ENCODE results near the gene COL8A1. TPM values are rescaled to one million over a fixed set of nuclear protein-coding genes. Genes with fewer than 3 reads are reported as not detected.

Gene COL8A1
- polyA plus RNA-seq, 1 donor, result 6.6 TPM

- no peaks in the 10 kb centered on the region for H3K4me1 ChIP-seq (ENCODE audit: control insufficient read depth, insufficient read depth, low read length)
- no peaks in the 10 kb centered on the region for H3K9me3 ChIP-seq (ENCODE audit: control insufficient read depth, low read depth, low read length)
- no peak for DNase-seq
Observed at GRCh38 chr3:99757966-99758365, 119.6 kb downstream of the COL8A1 start.

GRCh38 chr3:99758502-99759177 lies 120.2 kb downstream of the COL8A1 start:
- H3K36me3 ChIP-seq (ENCODE audit: control insufficient read depth, insufficient read depth, low read length), result no peaks in the 10 kb centered on the region
- no peak overlapping the region for H3K4me3 ChIP-seq (ENCODE audit: low read length)
- no peaks in the 10 kb centered on the region for H3K4me1 ChIP-seq (ENCODE audit: control insufficient read depth, insufficient read depth, low read length)
- peaks cover 3% of the 10 kb centered on the region for H3K27me3 ChIP-seq (ENCODE audit: control insufficient read depth, insufficient read depth, low read length)
- H3K27ac ChIP-seq (ENCODE audit: low read length), result no peak overlapping the region
- 100% methylated on average over 1 of the region's 3 CpGs for WGBS (ENCODE audit: insufficient coverage, low lambda C conversion rate)
- H3K9me3 ChIP-seq (ENCODE audit: control insufficient read depth, low read depth, low read length), result no peaks in the 10 kb centered on the region
- no peak for DNase-seq

More at GRCh38 chr3:99757966-99758365, 119.6 kb downstream of the COL8A1 start:
- H3K36me3 ChIP-seq (ENCODE audit: control insufficient read depth, insufficient read depth, low read length), result no peaks in the 10 kb centered on the region
- H3K27ac ChIP-seq (ENCODE audit: low read length), result no peak overlapping the region
- H3K27me3 ChIP-seq (ENCODE audit: control insufficient read depth, insufficient read depth, low read length), result peaks cover 3% of the 10 kb centered on the region
- no CpG with 5 or more reads among the region's 2 CpGs for WGBS (ENCODE audit: insufficient coverage, low lambda C conversion rate)
- no peak overlapping the region for H3K4me3 ChIP-seq (ENCODE audit: low read length)

GRCh38 chr3:99760031-99760430 lies 121.6 kb downstream of the COL8A1 start:
- no peak for DNase-seq
- no peaks in the 10 kb centered on the region for H3K36me3 ChIP-seq (ENCODE audit: control insufficient read depth, insufficient read depth, low read length)
- no peaks in the 10 kb centered on the region for H3K9me3 ChIP-seq (ENCODE audit: control insufficient read depth, low read depth, low read length)
- no peaks in the 10 kb centered on the region for H3K4me1 ChIP-seq (ENCODE audit: control insufficient read depth, insufficient read depth, low read length)
- H3K27me3 ChIP-seq (ENCODE audit: control insufficient read depth, insufficient read depth, low read length), result peaks cover 3% of the 10 kb centered on the region
- no peak overlapping the region for H3K27ac ChIP-seq (ENCODE audit: low read length)
- WGBS (ENCODE audit: insufficient coverage, low lambda C conversion rate), result no CpG with 5 or more reads among the region's 1 CpG
- no peak overlapping the region for H3K4me3 ChIP-seq (ENCODE audit: low read length)

- DNase-seq, result no peak
- WGBS (ENCODE audit: insufficient coverage, low lambda C conversion rate), result no CpG with 5 or more reads among the region's 2 CpGs
- no peaks in the 10 kb centered on the region for H3K4me1 ChIP-seq (ENCODE audit: control insufficient read depth, insufficient read depth, low read length)
Observed at GRCh38 chr3:99760629-99761028, 122.2 kb downstream of the COL8A1 start.

GRCh38 chr3:99761415-99762165 lies 123.2 kb downstream of the COL8A1 start:
- Histone ChIP-seq H3K36me3 (ENCODE audit: control insufficient read depth, insufficient read depth, low read length) (no peaks in the 10 kb centered on the region), H3K4me1 (ENCODE audit: control insufficient read depth, insufficient read depth, low read length) (no peaks in the 10 kb centered on the region), H3K27ac (ENCODE audit: low read length) (no peak overlapping the region), H3K9me3 (ENCODE audit: control insufficient read depth, low read depth, low read length) (no peaks in the 10 kb centered on the region), H3K4me3 (ENCODE audit: low read length) (no peak overlapping the region), H3K27me3 (ENCODE audit: control insufficient read depth, insufficient read depth, low read length) (peaks cover under 1% of the 10 kb centered on the region)
- no peak for DNase-seq
- 50% methylated on average over 2 of the region's 8 CpGs for WGBS (ENCODE audit: insufficient coverage, low lambda C conversion rate)

More at GRCh38 chr3:99760629-99761028, 122.2 kb downstream of the COL8A1 start:
- peaks cover 3% of the 10 kb centered on the region for H3K27me3 ChIP-seq (ENCODE audit: control insufficient read depth, insufficient read depth, low read length)
- H3K36me3 ChIP-seq (ENCODE audit: control insufficient read depth, insufficient read depth, low read length), result no peaks in the 10 kb centered on the region
- H3K4me3 ChIP-seq (ENCODE audit: low read length), result no peak overlapping the region
- no peak overlapping the region for H3K27ac ChIP-seq (ENCODE audit: low read length)
- no peaks in the 10 kb centered on the region for H3K9me3 ChIP-seq (ENCODE audit: control insufficient read depth, low read depth, low read length)

- no peak overlapping the region for H3K27ac ChIP-seq (ENCODE audit: low read length)
- H3K36me3 ChIP-seq (ENCODE audit: control insufficient read depth, insufficient read depth, low read length), result no peaks in the 10 kb centered on the region
- WGBS (ENCODE audit: insufficient coverage, low lambda C conversion rate), result no CpG with 5 or more reads among the region's 1 CpG
- no peaks in the 10 kb centered on the region for H3K9me3 ChIP-seq (ENCODE audit: control insufficient read depth, low read depth, low read length)
- H3K4me3 ChIP-seq (ENCODE audit: low read length), result no peak overlapping the region
- no peak for DNase-seq
- no peaks in the 10 kb centered on the region for H3K4me1 ChIP-seq (ENCODE audit: control insufficient read depth, insufficient read depth, low read length)
- no peaks in the 10 kb centered on the region for H3K27me3 ChIP-seq (ENCODE audit: control insufficient read depth, insufficient read depth, low read length)
Observed at GRCh38 chr3:99762901-99763300, 124.5 kb downstream of the COL8A1 start.

GRCh38 chr3:99764377-99764776 lies 126.0 kb downstream of the COL8A1 start:
- Histone ChIP-seq H3K4me1 (ENCODE audit: control insufficient read depth, insufficient read depth, low read length) (no peaks in the 10 kb centered on the region), H3K9me3 (ENCODE audit: control insufficient read depth, low read depth, low read length) (no peaks in the 10 kb centered on the region), H3K36me3 (ENCODE audit: control insufficient read depth, insufficient read depth, low read length) (no peaks in the 10 kb centered on the region), H3K27me3 (ENCODE audit: control insufficient read depth, insufficient read depth, low read length) (no peaks in the 10 kb centered on the region), H3K4me3 (ENCODE audit: low read length) (no peak overlapping the region), H3K27ac (ENCODE audit: low read length) (no peak overlapping the region)
- no CpG with 5 or more reads among the region's 5 CpGs for WGBS (ENCODE audit: insufficient coverage, low lambda C conversion rate)
- DNase-seq, result no peak

GRCh38 chr3:99765042-99765942 lies 126.9 kb downstream of the COL8A1 start:
- H3K9me3 ChIP-seq (ENCODE audit: control insufficient read depth, low read depth, low read length), result no peaks in the 10 kb centered on the region
- no peak overlapping the region for H3K27ac ChIP-seq (ENCODE audit: low read length)
- no peak overlapping the region for H3K4me3 ChIP-seq (ENCODE audit: low read length)
- no peak for DNase-seq
- H3K27me3 ChIP-seq (ENCODE audit: control insufficient read depth, insufficient read depth, low read length), result no peaks in the 10 kb centered on the region
- H3K36me3 ChIP-seq (ENCODE audit: control insufficient read depth, insufficient read depth, low read length), result no peaks in the 10 kb centered on the region
- H3K4me1 ChIP-seq (ENCODE audit: control insufficient read depth, insufficient read depth, low read length), result no peaks in the 10 kb centered on the region
- WGBS (ENCODE audit: insufficient coverage, low lambda C conversion rate), result 67% methylated on average over 1 of the region's 2 CpGs

- no peak overlapping the region for H3K4me3 ChIP-seq (ENCODE audit: low read length)
- H3K9me3 ChIP-seq (ENCODE audit: control insufficient read depth, low read depth, low read length), result no peaks in the 10 kb centered on the region
- DNase-seq, result no peak
- WGBS (ENCODE audit: insufficient coverage, low lambda C conversion rate), result no CpG with 5 or more reads among the region's 2 CpGs
- no peaks in the 10 kb centered on the region for H3K4me1 ChIP-seq (ENCODE audit: control insufficient read depth, insufficient read depth, low read length)
- H3K27me3 ChIP-seq (ENCODE audit: control insufficient read depth, insufficient read depth, low read length), result no peaks in the 10 kb centered on the region
- no peak overlapping the region for H3K27ac ChIP-seq (ENCODE audit: low read length)
- H3K36me3 ChIP-seq (ENCODE audit: control insufficient read depth, insufficient read depth, low read length), result no peaks in the 10 kb centered on the region
Observed at GRCh38 chr3:99767291-99767690, 128.9 kb downstream of the COL8A1 start.

- Histone ChIP-seq H3K27ac (ENCODE audit: low read length) (no peak overlapping the region), H3K9me3 (ENCODE audit: control insufficient read depth, low read depth, low read length) (no peaks in the 10 kb centered on the region), H3K4me1 (ENCODE audit: control insufficient read depth, insufficient read depth, low read length) (no peaks in the 10 kb centered on the region), H3K4me3 (ENCODE audit: low read length) (no peak overlapping the region), H3K36me3 (ENCODE audit: control insufficient read depth, insufficient read depth, low read length) (no peaks in the 10 kb centered on the region), H3K27me3 (ENCODE audit: control insufficient read depth, insufficient read depth, low read length) (no peaks in the 10 kb centered on the region)
- no peak for DNase-seq
- WGBS (ENCODE audit: insufficient coverage, low lambda C conversion rate), result no CpG with 5 or more reads among the region's 1 CpG
Observed at GRCh38 chr3:99768126-99768525, 129.7 kb downstream of the COL8A1 start.
